HG03175 (cell line): ENCODE data around the gene RCSD1.
"Not testable (repeated sequence)": the region's sequence is repeated elsewhere in the genome, so short reads cannot be mapped to it uniquely, and the experiment has no call there.

Experiments
- ATAC-seq: cut with Tn5 transposase; IDR thresholded peaks from one replicate; pipeline ENCODE4 v1.9.1; 2021; ENCODE audit warnings: mild to moderate bottlenecking, moderate library complexity; ENCODE audit not compliant: unreplicated experiment

RCSD1 gene, protein sequence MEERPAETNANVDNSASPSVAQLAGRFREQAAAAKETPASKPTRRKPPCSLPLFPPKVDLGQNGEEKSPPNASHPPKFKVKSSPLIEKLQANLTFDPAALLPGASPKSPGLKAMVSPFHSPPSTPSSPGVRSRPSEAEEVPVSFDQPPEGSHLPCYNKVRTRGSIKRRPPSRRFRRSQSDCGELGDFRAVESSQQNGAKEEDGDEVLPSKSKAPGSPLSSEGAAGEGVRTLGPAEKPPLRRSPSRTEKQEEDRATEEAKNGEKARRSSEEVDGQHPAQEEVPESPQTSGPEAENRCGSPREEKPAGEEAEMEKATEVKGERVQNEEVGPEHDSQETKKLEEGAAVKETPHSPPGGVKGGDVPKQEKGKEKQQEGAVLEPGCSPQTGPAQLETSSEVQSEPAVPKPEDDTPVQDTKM

DNA sequence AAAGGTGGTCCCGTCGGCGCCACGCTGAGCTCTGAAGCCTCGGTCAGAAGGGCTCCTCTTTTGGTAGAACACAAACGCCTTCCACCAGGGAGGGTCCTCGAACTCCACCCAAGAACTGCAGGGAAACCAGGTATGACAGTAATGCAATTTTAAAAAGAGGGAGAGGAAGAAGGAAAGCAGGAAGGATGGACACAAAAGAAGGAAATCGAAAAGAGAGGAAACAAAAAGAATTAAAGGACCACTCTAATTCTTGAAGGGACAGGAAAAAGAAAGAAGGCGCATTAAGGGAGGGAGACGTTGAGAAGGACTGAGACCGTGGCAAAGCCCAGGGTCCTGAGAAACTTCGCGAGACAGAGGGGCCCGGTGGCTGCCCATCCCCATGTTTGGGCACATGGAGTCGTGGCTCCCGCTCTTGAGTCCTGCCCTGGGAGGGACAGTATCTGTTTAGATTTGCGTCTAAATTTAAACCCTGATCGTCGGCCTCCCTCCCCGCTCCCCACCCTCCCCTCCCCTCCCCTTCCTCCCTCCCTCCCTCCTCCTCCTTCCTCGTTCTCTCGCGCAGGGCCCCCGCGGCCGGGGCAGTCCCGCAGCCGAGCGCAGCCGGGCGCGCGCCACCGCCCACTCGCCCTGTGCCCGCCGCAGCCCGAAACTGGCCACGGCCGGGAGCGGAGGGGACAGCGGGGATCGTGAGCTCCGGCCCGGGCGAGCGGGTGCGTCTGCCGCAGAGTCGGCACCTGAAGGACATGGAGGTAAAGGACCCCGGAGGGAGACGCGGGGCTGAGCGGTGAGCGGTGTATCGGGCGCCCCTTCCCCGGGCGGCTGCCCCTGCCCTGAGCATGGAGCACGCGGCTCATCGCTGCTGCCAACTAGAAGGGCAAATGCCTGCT lies at the start of gene RCSD1:
Gene RCSD1, plus strand, starts transcription at position 552 of the 887 bp plus-strand sequence. Its CDS starts 192 bp downstream, at position 744.
- ATAC-seq = peak; percentile 18

DNA sequence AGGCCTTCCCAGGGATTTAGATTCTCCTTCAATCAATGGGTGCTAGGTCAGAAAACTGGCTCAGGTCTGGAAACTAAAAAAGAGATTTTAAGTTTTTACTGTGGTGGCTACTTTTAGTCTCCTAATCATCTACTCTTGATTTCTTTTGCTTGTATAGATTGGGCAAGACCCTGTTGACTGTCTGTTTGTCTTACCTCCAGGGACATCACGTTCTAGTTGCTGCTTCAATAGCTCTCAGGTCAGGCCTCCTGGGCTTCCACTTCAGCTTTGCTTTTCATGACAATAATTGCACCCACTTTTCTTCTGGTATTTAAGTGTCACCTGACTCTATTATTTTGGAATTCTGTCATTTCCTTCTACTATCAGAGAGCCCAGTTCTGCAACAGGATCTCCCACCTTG lies 48.0 kb upstream of the RCSD1 start:
- no peak for ATAC-seq

DNA sequence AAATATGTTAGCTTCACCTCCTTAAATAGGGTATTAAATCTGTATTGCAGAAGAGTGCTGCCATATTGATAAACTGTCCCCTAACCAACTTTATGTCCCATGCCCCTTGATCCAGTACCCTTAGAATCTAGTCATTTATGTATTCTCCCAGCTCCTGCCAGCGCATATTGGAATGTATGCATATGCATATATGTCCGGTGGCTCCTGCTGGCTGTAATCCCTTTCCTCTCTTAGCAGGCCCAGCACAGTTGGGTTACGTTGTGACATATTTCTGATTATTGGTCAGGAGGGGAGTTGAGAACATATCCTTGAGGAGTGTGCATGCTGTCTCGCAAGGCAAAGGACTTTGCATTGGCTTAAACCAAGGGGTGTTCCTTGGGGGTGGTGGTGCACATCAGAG lies 47.3 kb upstream of the RCSD1 start:
- no peak for ATAC-seq

DNA sequence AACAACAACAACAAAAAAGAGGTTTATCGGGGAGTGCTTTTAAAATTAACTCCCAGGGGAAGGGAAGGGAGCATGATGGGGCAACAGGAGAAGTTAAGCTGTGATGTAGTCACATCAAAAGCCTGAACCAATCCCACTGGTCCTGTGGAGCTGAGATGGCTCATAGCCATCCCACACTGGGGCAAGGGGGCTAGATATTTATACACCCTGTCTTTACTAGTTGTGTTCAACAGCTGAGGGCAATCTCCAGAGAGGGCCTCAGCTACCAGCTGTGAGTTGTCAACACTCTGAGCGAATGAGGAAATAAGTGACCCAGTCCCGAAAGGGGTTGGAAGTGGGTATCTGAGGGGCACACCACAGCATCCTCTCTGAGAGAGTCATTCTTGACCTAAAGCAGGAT lies 45.5 kb upstream of the RCSD1 start:
- no peak for ATAC-seq

DNA sequence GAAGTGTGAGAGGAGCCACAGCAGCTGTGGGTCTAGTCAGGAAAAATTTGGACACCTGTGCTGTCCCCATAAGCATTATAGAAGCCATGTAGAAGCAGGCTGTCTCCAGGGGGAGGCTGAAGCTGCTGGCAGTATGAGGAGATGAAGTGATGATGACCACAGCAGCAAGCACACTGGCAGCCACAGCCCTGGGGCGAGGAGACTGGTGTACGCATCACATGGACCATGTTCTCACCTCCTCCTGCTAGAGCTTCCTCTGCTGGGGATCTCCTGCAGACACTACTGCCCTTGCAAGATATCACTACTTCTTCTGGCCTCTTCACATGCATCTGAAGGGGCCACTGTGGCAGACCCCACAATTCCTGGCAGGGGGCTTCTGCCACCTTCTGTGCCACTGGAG lies 42.7 kb upstream of the RCSD1 start:
- ATAC-seq = no peak

DNA sequence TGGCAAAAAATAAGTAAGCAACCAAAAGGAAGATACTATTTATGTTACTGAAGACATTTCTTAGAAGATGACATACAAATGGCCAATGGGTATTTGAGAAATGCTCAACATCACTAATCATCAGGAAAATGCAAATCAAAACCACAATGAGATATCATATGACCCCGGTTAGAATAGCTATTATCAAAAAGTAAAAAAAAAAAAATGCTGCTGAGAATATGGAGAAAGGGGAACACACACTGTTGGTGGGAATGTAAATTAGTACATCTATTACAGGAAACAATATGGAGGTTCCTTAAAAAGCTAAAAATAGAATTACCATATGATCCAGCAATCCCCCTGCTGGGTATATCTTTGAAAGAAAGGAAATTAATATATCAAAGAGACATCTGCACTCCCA lies 42.2 kb upstream of the RCSD1 start:
- ATAC-seq = no peak

DNA sequence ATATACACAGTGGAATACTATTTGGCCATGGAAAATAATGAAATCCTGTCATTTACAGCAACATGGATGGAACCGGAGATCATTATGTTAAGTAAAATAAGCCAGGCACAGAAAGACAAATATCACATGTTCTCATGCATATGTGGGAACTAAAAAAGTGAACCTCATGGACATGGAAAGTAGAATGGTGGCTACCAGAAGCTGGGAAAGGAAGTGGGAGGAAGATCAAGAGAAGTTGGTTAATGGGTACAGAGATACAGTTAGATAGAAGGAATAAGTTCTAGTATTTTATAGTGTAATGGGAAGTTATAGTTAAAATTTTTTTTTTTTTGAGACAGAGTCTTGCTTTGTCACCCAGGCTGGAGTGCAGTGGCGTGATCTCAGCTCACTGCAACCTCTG lies 41.7 kb upstream of the RCSD1 start:
- ATAC-seq = no peak

DNA sequence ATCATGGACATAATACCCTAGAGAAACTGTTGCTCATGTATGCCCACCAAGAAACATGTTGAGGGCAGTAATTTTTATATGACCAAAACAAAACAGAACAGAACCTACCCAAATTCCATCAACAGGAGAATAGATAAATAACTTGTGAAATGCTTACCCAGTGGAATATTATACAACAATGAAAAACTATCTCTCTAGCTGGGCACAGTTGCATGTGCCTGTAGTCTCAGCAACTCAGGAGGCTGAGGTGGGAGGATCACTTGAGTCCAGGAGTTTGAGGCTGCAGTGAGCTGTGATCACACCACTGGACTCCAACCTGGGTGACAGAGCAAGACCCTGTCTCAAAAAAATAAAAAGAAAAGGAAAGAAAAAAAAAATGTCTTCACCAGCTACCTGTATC lies 37.6 kb upstream of the RCSD1 start:
- no peak for ATAC-seq

DNA sequence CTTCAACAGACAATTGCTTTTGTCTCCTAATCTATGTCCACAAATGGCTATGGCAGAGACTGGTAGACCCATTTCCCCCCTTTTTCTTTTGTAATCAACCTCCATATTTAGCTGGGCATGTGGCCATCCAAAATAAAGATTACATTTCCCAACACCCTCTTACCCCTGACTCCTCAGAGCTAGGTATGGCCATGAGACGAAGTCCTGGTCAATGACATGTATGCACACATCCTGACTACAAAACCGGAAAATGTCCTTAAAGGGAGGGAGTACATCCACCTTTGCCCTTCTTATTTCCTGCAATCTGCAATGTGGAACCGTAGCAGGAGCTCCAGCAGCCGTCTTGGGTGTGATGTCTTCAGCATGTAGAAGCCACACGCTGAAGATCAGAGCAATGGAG lies 36.2 kb upstream of the RCSD1 start:
- no peak for ATAC-seq

DNA sequence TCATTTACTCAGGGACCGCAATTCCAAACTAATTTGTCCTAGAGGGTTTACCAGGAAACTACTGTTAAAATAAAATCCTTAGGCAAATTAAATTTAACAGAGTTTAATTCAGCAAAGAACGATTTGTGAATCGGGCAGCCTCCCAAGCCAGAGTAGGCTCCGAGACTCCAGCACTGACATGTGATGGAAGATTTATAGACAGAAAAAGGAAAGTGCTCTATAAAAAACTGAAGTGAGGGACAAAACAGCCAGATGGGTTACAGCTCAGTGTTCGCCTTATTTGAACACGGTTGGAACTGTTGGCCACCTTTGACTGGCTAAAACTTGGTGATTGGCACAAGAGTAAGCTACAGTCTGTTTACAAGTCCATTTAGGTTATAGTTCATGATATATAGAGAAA lies 35.2 kb upstream of the RCSD1 start:
- no peak for ATAC-seq

DNA sequence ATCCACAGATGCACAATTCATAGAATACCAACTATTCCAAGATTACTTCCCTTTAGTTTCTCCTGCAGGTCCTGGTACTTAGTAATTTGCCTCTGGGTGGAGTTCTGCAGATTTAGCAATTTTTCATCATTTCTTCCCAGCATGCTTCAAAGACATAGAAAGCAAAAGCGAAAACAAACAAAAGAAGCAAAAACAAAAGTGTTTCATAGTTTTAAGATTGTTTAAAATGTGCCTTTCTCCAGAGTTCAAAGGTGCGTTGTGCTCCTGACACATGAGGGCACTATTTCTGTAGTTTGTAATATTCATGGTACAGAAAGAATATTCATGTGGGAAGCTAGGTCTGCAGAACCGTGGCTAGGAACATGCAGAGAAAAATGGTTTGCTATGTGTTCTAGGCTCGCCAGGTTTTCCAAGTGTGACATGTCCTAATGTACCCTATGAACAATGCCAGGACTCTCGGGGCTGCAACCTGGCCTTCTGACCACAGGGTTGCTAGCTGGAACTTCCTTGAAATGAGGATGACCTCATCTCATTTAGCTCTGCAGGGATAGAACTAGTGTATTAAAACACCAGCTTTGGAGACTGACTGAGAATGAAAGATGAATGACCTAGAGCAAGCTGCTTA lies 30.0 kb upstream of the RCSD1 start:
- peak; percentile 69 for ATAC-seq

DNA sequence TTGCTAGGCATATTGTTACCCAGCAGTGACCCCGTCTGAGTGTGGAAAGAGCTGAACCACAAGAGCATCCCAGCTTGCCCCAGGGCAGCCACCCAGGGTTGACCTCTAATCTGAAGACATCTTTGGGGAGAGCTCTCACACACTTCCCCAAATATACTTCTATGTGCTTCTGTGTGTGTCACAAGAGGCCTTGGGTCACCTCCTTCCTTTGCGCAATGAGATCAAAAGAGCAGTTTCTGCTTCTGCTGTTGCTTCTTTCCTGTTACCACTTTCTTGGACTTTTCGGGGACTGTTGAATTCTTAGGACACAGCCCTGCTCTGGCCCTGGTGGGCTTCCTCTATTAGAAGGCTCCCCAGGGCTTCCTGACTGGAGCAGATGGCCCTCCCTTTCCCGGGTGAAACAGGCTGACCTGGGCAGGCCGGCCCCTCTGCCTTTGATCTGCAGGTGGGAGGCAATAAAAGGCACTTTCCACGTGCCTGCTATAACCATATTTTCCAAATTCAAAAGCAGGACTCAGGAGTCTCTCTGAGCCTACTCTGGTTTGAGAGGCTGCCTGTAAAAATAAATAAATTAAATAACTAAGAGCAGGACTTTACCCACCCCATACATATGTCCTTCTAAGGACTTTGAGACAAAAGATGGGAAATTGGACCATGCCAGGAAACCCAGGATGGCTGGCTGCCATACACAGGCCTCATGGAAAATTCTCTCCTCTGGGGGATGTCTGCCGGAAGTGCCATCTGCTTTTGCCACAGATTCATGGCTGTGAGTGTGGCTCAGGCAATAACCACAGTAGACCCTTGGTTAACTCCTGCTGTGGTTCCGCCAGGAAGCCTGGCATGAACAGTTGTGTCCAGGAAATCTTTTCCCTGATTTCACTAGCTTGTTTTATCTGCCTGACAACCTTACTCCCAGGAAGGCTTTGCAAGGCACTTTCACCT lies 28.3 kb upstream of the RCSD1 start:
- no peak for ATAC-seq

DNA sequence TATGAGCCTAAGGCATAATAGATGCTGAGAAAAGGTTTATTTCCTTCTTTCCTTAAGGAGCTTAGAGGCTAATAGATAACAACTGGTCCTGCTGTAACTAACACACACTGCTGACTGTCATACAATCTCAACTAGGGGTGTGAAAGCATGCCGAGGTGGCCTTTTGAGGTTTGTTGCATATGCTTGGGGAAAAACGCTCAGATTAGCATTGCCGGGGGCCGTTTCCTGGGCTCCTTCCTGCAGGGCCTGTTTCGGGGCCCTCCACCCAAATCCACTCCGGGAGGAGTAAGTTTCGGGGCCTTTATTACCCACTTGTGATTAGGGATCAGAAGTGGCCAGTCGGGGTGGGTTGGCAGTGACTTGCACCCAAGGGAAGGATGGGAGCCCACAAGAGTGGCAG lies 27.2 kb upstream of the RCSD1 start:
- no peak for ATAC-seq

DNA sequence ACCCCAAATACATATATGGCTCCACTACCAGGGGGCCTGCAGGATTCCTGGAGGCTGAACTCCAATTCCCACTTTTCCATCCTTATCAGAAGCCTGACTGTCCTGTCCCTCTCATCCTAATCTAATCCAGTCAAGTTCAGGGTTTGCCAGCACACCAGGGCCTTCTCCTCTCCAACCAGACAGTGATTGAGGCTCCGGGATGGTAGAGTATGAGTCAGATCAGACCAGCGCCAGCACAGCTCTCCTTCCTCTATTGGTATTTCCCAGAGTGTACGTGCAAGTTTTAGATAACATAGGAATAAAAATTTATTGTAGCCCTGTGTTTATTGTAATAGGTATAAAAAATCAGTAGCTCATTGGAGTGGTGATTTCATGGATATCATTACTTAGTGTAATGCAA lies 24.5 kb upstream of the RCSD1 start:
- no peak for ATAC-seq

DNA sequence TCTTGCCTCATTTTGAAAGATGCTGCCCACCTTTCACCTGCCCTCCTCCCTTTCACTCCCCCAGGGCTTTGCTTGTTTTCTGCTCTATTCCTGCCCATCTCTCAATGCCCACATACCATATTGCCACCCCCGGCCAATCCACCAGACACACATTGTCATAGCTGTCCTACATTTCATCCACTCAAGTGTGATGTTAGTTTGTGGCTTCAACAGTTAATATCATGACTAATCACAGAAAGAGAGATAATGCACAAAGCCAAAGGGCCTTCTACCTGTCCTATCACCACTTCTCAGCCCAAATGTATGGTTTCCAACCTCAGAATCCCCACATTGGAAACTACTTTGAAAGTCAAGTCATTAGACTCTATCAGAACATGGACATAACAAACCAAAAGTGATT lies 18.0 kb upstream of the RCSD1 start:
- ATAC-seq = no peak

DNA sequence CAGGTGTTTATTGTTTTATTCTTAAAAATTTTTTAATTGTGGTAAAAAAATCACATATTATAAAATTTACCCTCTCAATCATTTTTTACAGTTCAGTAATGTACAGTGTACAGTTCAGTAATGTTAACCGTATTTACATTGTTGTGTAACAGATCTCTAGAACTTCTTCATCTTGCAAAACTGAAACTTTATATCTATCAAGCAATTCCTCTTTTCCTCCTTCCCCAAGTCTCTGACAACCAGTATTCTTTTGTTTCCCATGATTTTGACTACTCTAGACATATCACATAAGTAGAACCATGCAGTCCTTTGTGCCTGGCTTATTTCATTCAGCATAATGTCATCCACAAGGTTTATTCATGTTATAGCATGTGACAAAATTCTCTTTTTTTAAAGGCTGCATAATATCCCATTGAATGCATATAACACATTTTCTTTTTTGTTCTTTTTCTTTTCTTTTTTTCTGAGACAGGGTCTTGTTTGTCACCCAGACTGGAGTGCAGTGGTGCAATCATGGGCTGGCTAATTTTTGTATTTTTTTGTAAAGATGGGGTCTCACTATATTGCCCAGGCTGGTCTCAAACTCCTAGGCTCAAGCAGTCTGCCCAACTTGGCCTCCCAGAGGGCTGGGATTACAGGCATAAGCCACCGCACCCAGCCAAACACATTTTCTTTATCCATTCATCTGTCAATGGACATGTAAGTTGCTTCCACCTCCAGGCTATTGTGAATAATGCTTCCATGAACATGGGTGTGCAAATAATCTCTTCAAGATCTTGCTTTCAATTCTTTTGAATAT lies 17.2 kb upstream of the RCSD1 start:
- ATAC-seq = no peak

DNA sequence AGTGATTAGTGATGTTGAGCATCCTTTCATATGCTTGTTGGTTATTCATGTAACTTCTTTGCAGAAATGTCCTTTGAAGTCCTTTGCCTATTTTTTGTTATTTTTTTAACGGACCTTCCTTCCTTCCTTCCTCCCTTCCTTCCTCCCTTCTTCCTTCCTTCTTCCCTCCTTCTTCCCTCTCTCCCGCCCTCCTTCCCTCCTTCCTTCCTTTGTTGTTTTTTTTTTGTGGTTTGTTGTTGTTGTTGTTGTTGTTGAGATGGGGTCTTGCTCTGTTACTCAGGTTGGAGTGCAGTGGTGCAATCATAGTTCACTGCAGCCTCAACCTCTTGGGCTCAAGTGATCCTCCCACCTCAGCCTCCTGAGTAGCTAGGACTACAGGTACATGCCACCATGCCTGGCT lies 16.0 kb upstream of the RCSD1 start:
- not testable (repeated sequence) for ATAC-seq

DNA sequence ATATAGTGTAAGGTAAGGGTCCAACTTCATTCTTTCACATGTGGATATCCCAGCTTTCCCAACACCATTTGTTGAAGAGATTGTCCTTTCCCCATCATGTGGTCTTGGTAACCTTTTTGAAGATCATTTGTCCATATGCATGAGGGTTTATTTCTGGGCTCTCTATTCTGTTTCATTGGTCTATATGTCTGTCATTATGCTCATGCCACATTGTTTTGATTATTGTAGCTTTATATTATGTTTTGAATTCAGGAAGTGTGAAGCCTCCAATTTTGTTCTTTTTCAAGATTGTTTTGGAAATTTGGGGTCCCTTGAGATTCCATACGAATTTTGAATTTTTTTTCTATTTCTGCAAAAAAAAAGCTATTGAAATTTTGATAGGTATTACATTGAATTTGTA lies 15.2 kb upstream of the RCSD1 start:
- ATAC-seq = no peak

DNA sequence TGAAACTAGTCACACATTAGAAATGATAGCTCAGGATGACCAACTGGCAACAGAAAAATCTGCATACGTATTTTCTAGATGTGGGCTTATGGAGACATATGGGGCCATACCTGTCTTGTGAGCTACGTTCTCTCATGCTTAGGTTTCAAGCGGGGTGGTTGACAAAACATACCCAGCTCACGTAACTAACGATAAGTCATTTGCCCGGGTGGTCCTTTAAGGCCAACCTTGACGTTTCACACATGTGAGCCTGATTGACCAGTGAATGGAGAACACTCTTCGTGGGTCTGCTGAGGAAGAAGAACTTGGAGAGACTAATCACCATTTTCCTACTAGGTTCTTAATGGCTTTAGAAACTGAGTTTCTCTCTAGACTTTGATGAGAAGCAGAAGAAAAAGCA lies 13.5 kb upstream of the RCSD1 start:
- ATAC-seq = no peak
